GM10248 (cell line): ENCODE measurements around the gene BST1.

Experiments
- CTCF ChIA-PET: fragments of 300-600 bp; sonication (Branson Sonifier 250); formaldehyde crosslinking; extraction: SDS; loops from one replicate; lab custom pipeline; 2021; ENCODE audit warnings: antibody characterized with exemption; lab: Yijun Ruan, JAX
- POLR2A ChIA-PET: fragments of 350-650 bp; sonication (Branson Sonifier 250); formaldehyde crosslinking; extraction: SDS; loops from one replicate; lab custom pipeline; 2020; ENCODE audit warnings: antibody characterized with exemption; lab: Yijun Ruan, JAX
- DNase-seq: peaks from one replicate; pipeline ENCODE4 v3.0.0; 2012; ENCODE audit errors: extremely low spot score
- TF ChIP-seq, protein P1 (sequence below): IDR thresholded peaks from 2 replicates; pipeline ENCODE4 v1.5.1; 2012; ENCODE audit warnings: mild to moderate bottlenecking, low read depth; ENCODE audit errors: extremely low read depth, missing control alignments, control extremely low read depth

Gene BST1

DNA sequence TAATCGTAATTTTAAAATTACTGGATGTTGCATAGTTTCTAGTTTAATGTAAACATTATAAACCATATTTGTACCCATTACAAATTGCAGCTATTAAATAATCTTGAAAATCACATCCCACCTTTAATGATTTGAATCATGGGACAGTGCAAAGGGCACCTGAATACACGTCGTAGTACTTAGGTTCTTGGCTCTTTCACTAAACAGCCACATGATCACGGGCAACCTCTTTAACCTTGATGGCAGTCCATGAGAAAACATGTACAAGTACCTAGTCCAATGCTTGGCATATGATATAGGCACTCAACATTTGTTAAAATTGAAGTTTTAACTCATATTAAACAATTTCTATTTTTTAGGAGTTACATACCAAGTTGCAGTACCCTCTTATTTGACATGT lies 35.9 kb upstream of the BST1 start:
- TF ChIP-seq, protein P1, sequence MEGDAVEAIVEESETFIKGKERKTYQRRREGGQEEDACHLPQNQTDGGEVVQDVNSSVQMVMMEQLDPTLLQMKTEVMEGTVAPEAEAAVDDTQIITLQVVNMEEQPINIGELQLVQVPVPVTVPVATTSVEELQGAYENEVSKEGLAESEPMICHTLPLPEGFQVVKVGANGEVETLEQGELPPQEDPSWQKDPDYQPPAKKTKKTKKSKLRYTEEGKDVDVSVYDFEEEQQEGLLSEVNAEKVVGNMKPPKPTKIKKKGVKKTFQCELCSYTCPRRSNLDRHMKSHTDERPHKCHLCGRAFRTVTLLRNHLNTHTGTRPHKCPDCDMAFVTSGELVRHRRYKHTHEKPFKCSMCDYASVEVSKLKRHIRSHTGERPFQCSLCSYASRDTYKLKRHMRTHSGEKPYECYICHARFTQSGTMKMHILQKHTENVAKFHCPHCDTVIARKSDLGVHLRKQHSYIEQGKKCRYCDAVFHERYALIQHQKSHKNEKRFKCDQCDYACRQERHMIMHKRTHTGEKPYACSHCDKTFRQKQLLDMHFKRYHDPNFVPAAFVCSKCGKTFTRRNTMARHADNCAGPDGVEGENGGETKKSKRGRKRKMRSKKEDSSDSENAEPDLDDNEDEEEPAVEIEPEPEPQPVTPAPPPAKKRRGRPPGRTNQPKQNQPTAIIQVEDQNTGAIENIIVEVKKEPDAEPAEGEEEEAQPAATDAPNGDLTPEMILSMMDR = no peak
- CTCF ChIA-PET = no interaction called here
- POLR2A ChIA-PET = no interaction called here
- no peak for DNase-seq

DNA sequence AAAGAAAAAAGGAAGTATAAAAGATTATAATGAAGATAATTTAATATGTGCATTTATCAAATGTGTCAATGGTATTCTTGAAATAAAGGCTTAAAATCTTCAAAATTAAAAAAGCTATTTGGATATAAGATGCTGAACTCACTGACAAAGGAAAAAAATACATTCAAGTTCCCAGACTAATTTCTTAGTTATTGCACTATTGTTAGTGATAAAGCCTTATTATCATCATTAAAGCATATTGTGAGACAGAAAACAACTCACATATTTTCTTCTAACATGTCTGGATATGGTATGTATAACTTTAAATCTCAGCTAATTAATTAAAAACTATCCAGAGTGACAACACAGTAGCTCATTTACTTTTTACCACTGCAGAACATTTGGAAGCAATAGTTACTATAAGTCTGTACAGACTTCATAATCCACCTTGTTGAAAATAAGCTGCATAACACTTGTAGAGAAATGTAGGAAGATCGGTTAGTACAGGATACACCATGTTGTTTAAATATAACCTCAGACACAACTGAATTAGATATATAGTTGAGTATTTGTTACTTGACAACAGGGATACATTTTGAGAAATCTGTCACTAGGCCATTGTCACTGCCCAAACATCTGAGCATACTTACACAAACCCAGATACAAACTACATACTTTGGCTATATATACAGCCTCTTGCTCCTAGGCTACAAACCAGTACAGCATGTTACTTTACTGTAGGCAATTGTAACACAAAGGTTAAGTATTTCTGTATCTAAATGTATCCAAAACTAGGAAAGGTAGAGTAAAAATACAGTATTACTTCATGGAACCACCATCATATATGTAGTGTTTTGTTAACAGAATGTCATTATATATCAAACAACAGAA lies 34.1 kb upstream of the BST1 start:
- no peak for DNase-seq
- ChIA-PET CTCF (interaction anchor here (0.9 kb wide), 1 partner anchor 14 kb away, joined by 4 read pairs; the partner anchor contains the start of gene FBXL5), POLR2A (no interaction called here)
- TF ChIP-seq, protein P1 = no peak

DNA sequence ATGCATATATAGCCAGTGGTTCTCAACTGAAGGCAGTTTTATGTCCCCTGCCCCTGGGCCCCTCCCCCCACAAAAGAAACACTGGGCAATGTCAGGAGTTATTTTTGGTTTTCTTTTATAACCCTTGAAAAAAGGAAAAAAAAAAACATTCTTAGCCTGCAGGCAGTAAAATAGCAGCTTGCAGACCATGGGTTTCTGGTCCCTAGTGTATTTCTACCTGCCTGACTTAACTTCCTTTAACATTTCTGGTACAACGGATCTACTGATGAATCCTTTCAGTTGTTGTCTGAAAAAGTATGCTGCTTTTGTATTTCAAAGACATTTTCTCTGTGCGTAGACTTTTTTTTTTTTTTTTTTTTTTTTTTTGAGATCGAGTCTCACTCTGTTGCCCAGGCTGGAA lies 32.3 kb upstream of the BST1 start:
- TF ChIP-seq, protein P1 = no peak
- POLR2A ChIA-PET = no interaction called here
- CTCF ChIA-PET = interaction anchor here (0.9 to 1.6 kb wide), 5 partner anchors 8 to 19 kb away, joined by 3 to 6 read pairs (median 3); no protein-coding TSS in a partner anchor
- DNase-seq = no peak

DNA sequence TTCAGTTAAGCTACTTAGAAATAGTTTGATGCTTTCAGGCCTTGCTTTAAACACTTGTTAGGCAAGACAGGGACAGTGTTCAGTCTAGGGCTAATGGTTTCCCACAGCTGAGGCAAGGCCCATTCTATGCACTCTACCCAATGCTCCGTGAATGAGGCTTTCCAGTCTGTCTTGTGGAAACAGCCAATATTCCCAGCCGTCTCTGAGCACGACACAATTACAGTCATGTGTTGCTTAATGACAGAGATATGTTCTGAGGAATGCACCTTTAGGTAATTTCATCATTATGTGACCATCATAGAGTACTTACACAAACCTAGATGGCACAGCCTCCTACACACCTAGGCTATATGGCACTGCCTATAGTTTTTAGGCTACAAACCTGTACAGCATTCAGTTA lies 30.8 kb upstream of the BST1 start:
- DNase-seq = no peak
- TF ChIP-seq, protein P1 = no peak
- POLR2A ChIA-PET = interaction anchor here (1.4 kb wide), 1 partner anchor 9 kb away, joined by 3 read pairs; the partner anchor contains the start of gene FAM200B
- CTCF ChIA-PET = interaction anchor here (1.0 to 2.3 kb wide), 5 partner anchors 9 to 15 kb away, joined by 3 to 7 read pairs (median 6); no protein-coding TSS in a partner anchor

DNA sequence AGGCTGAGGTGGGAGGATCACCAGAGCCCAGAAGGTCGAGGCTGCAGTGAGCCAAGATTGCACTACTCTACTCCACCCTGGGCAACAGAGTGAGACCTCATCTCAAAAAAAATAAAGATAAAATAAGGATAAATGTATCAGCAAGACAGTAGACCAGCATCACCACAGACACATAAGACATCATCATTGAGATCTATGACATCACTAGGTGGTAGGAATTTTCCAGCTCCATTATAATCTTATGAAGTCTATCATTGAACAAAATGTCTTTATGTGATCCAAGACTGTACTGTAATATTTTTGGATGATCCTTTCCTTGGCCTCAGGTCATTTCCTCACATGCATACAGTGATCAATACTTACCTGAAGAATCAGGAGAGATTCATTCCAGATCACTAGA lies 29.5 kb upstream of the BST1 start:
- ChIA-PET CTCF (interaction anchor here (1.0 to 2.3 kb wide), 4 partner anchors 10 to 19 kb away, joined by 3 to 9 read pairs (median 5); no protein-coding TSS in a partner anchor), POLR2A (interaction anchor here (1.4 kb wide), 1 partner anchor 8 kb away, joined by 3 read pairs; the partner anchor contains the start of gene FAM200B)
- TF ChIP-seq, protein P1 = no peak
- DNase-seq = no peak

DNA sequence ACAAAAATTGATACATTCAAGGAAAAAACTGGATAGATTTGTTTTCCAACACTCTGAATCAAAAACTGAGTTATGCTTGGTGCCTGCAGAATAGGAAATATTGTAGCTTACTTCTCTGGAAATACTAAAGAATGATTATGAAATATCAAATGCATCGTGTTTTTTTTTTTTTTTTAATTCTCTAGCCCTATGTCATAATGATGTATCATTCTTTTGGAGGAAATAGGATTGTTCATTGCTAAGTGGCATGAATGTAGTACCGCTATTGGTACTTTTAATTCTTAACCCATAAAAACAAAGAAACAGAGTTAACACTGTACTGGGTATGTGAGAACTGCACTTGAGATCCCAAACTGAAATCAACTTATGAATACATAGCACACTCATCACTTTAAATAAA lies 28.8 kb upstream of the BST1 start:
- CTCF ChIA-PET = interaction anchor here (1.4 to 2.3 kb wide), 4 partner anchors 12 to 20 kb away, joined by 3 to 9 read pairs (median 5); no protein-coding TSS in a partner anchor
- TF ChIP-seq, protein P1 = no peak
- POLR2A ChIA-PET = no interaction called here
- DNase-seq = no peak
